ENCODE measurements around the gene OTC. TPM values are rescaled to one million over a fixed set of nuclear protein-coding genes. Genes with fewer than 3 reads are reported as not detected.

OTC gene
- total RNA-seq, 1 experiment from 2014 or later = not detected

DNA sequence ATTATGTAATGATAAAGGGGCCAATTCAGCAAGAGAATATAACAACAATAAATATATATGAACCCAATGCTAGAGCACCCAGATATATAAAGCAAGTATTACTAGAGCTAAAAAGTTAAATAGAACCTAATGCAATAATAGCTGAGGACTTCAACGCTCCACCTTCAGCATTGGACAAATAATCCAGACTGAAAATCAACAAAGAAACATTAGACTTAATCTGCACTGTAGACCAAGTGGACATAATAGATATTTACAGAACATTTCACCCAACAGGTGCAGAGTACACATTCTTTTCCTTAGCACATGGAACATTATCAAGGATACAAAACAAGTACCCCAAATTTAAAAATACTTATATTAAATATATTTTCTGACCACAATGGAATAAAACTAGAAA, 24.3 kb downstream of the OTC start:
- Mint-ChIP-seq H3K9me3 (peaks cover 34 to 40% of the 10 kb centered on the region in 2 experiments), H3K27me3 (ENCODE audit: low read depth) (no peaks in the 10 kb centered on the region; the same call in 1 of the 2 replicates), H3K4me3 (no peak overlapping the region), H3K36me3 (ENCODE audit: insufficient read depth in 1 of 3, low read depth in 3 of 3) (peaks cover 0 to 3% (median 0%) of the 10 kb centered on the region in 3 experiments; a peak in 1 of 7 replicates), H3K27ac (no peak overlapping the region), H3K4me1 (no peaks in the 10 kb centered on the region)
- Histone ChIP-seq H3K79me2 (ENCODE audit: insufficient read depth, low read length) (no peaks in the 10 kb centered on the region), H2BK12ac (ENCODE audit: insufficient read length, low read depth, low read length) (no peak overlapping the region), H3K27me3 (ENCODE audit: insufficient read depth, low read length) (no peaks in the 10 kb centered on the region), H4K8ac (replicated peaks; ENCODE audit: insufficient read length, low read depth, low read length) (no peak overlapping the region), H3T11ph (ENCODE audit: low read length) (no peak overlapping the region), H4K91ac (ENCODE audit: insufficient read length, low read depth, low read length) (no peak overlapping the region), H3K4me1 (ENCODE audit: insufficient read depth, low read length) (no peaks in the 10 kb centered on the region), H3K9me3 (ENCODE audit: control insufficient read depth, low read depth, low read length) (peaks cover 8% of the 10 kb centered on the region), H3K56ac (ENCODE audit: insufficient read length, low read depth, low read length) (no peak overlapping the region), H2BK120ac (ENCODE audit: low read depth, low read length, poor library complexity, severe bottlenecking) (no peak overlapping the region), H4K20me1 (ENCODE audit: control insufficient read depth, insufficient read depth, insufficient read length) (no peaks in the 10 kb centered on the region), H2AFZ (ENCODE audit: low read length) (no peak overlapping the region), H2AK5ac (ENCODE audit: insufficient read length, low read length) (no peak overlapping the region), H3K9ac (ENCODE audit: extremely low read depth, insufficient read length, low read length) (no peak overlapping the region), H2BK5ac (ENCODE audit: insufficient read length, low read length) (no peak overlapping the region), H3K27ac (ENCODE audit: insufficient read length, low read depth, low read length) (no peak overlapping the region), H3K14ac (ENCODE audit: insufficient read depth, low read length) (no peak overlapping the region), H3K18ac (ENCODE audit: insufficient read length, low read depth, low read length) (no peak overlapping the region), H2BK20ac (ENCODE audit: low read depth, low read length, poor library complexity, severe bottlenecking) (no peak overlapping the region), H4K5ac (ENCODE audit: insufficient read length, low read depth, low read length) (no peak overlapping the region), H3K79me1 (ENCODE audit: insufficient read depth, low read depth, low read length, poor library complexity, severe bottlenecking) (no peaks in the 10 kb centered on the region), H2BK15ac (ENCODE audit: low read depth, low read length) (no peak overlapping the region), H3K4me2 (ENCODE audit: insufficient read depth, insufficient read length, low read length) (no peak overlapping the region), H3K23ac (ENCODE audit: insufficient read length, low read depth, low read length) (no peak overlapping the region), H3K23me2 (ENCODE audit: insufficient read length, low read depth, low read length, poor library complexity, severe bottlenecking) (no peaks in the 10 kb centered on the region), H3K4ac (ENCODE audit: low read depth, low read length) (no peak overlapping the region)
- no peak for DNase-seq
- WGBS (ENCODE audit: extremely low coverage, insufficient read length, low lambda C conversion rate) = no CpG with 5 or more reads among the region's 1 CpG
- TF ChIP-seq, protein P1, sequence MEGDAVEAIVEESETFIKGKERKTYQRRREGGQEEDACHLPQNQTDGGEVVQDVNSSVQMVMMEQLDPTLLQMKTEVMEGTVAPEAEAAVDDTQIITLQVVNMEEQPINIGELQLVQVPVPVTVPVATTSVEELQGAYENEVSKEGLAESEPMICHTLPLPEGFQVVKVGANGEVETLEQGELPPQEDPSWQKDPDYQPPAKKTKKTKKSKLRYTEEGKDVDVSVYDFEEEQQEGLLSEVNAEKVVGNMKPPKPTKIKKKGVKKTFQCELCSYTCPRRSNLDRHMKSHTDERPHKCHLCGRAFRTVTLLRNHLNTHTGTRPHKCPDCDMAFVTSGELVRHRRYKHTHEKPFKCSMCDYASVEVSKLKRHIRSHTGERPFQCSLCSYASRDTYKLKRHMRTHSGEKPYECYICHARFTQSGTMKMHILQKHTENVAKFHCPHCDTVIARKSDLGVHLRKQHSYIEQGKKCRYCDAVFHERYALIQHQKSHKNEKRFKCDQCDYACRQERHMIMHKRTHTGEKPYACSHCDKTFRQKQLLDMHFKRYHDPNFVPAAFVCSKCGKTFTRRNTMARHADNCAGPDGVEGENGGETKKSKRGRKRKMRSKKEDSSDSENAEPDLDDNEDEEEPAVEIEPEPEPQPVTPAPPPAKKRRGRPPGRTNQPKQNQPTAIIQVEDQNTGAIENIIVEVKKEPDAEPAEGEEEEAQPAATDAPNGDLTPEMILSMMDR (conservative IDR thresholded peaks at IDR 0.05) = no peak
